Measurements from ENCODE around the gene XAGE1B.
"Not testable (repeated sequence)": the region's sequence is repeated elsewhere in the genome, so short reads cannot be mapped to it uniquely, and the experiment has no call there.

Gene XAGE1B

GRCh38 chrX:52509916-52510315, 6.9 kb downstream of the XAGE1B start:
- H3K9me3 ChIP-seq (ENCODE audit: control insufficient read depth, insufficient read depth, low read length) = peaks cover 36% of the 10 kb centered on the region
- H3K36me3 ChIP-seq (ENCODE audit: control insufficient read depth, insufficient read depth, low read length) = no peaks in the 10 kb centered on the region
- H3K27me3 ChIP-seq (ENCODE audit: control insufficient read depth, insufficient read depth, low read length) = no peaks in the 10 kb centered on the region
- H3K27ac ChIP-seq (ENCODE audit: low read depth, low read length) = no peak overlapping the region
- no peaks in the 10 kb centered on the region for H3K4me1 ChIP-seq (ENCODE audit: control insufficient read depth, insufficient read depth, low read length)
- no peak overlapping the region for H3K4me3 ChIP-seq (ENCODE audit: low read depth, low read length)
- no peak overlapping the region for H3K9ac ChIP-seq (ENCODE audit: low read depth, low read length)

GRCh38 chrX:52507331-52507730, 9.5 kb downstream of the XAGE1B start:
- H3K9me3 ChIP-seq (ENCODE audit: control insufficient read depth, insufficient read depth, low read length) = peaks cover 51% of the 10 kb centered on the region
- H3K36me3 ChIP-seq (ENCODE audit: control insufficient read depth, insufficient read depth, low read length) = no peaks in the 10 kb centered on the region
- H3K4me1 ChIP-seq (ENCODE audit: control insufficient read depth, insufficient read depth, low read length) = no peaks in the 10 kb centered on the region
- H3K27me3 ChIP-seq (ENCODE audit: control insufficient read depth, insufficient read depth, low read length) = no peaks in the 10 kb centered on the region
- no peak overlapping the region for H3K4me3 ChIP-seq (ENCODE audit: low read depth, low read length)
- no peak overlapping the region for H3K27ac ChIP-seq (ENCODE audit: low read depth, low read length)
- H3K9ac ChIP-seq (ENCODE audit: low read depth, low read length) = no peak overlapping the region

DNA sequence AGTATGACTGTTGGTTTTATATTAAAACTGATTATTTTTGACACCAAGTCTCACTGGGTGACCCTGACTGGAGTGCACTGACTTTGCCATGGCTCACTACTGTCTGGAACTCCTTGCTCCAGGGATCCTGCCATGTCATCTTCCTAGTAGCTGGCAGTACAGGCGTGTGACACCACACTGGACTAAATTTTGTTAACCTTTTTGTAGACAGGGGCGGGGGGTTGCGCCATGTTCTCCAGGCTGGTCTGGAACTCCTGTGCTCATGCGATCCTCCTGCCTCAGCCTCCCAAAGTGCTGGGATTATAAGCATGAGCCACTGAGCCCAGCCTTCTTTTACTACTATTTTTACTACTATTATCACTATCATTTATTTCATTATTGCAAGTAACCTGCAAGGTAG, 12.3 kb downstream of the XAGE1B start:
- no peak overlapping the region for H3K4me3 ChIP-seq (ENCODE audit: low read depth, low read length)
- no peaks in the 10 kb centered on the region for H3K36me3 ChIP-seq (ENCODE audit: control insufficient read depth, insufficient read depth, low read length)
- peaks cover 46% of the 10 kb centered on the region for H3K9me3 ChIP-seq (ENCODE audit: control insufficient read depth, insufficient read depth, low read length)

DNA sequence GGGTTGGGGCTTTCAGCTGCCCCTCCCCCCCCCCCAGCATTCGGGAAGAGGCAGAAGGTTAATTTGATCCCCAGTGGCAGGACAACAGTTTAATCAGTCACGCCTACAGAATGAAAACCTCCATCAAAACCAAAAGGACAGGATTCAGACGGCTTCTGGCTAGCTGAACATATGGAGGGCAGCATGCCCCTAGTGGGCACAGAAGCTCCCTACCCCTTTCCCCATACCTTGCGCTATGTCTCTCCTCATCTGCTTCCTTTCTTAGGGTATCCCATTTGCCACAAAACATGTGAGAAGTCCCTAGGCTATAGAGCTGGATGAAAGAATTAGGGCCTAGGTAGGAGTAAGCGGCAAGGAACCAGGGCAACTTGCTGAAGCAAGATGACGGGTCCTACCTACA, 15.5 kb downstream of the XAGE1B start:
- H3K9ac ChIP-seq (ENCODE audit: low read depth, low read length) = not testable (repeated sequence)
- H3K9me3 ChIP-seq (ENCODE audit: control insufficient read depth, insufficient read depth, low read length) = peaks cover 26% of the 10 kb centered on the region

More for the DNA sequence above, 12.3 kb downstream of the XAGE1B start:
- H3K27me3 ChIP-seq (ENCODE audit: control insufficient read depth, insufficient read depth, low read length) = no peaks in the 10 kb centered on the region
- no peaks in the 10 kb centered on the region for H3K4me1 ChIP-seq (ENCODE audit: control insufficient read depth, insufficient read depth, low read length)
- H3K27ac ChIP-seq (ENCODE audit: low read depth, low read length) = no peak overlapping the region
- no peak overlapping the region for H3K9ac ChIP-seq (ENCODE audit: low read depth, low read length)

GRCh38 chrX:52496419-52496772, 20.5 kb downstream of the XAGE1B start:
- not testable (repeated sequence) for H3K4me3 ChIP-seq (ENCODE audit: low read depth, low read length); H3K27ac ChIP-seq (ENCODE audit: low read depth, low read length); H3K4me1 ChIP-seq (ENCODE audit: control insufficient read depth, insufficient read depth, low read length); H3K27me3 ChIP-seq (ENCODE audit: control insufficient read depth, insufficient read depth, low read length); H3K36me3 ChIP-seq (ENCODE audit: control insufficient read depth, insufficient read depth, low read length); H3K9me3 ChIP-seq (ENCODE audit: control insufficient read depth, insufficient read depth, low read length); H3K9ac ChIP-seq (ENCODE audit: low read depth, low read length)

More for the DNA sequence above, 15.5 kb downstream of the XAGE1B start:
- not testable (repeated sequence) for H3K27ac ChIP-seq (ENCODE audit: low read depth, low read length); H3K27me3 ChIP-seq (ENCODE audit: control insufficient read depth, insufficient read depth, low read length); H3K4me1 ChIP-seq (ENCODE audit: control insufficient read depth, insufficient read depth, low read length); H3K4me3 ChIP-seq (ENCODE audit: low read depth, low read length); H3K36me3 ChIP-seq (ENCODE audit: control insufficient read depth, insufficient read depth, low read length)

DNA sequence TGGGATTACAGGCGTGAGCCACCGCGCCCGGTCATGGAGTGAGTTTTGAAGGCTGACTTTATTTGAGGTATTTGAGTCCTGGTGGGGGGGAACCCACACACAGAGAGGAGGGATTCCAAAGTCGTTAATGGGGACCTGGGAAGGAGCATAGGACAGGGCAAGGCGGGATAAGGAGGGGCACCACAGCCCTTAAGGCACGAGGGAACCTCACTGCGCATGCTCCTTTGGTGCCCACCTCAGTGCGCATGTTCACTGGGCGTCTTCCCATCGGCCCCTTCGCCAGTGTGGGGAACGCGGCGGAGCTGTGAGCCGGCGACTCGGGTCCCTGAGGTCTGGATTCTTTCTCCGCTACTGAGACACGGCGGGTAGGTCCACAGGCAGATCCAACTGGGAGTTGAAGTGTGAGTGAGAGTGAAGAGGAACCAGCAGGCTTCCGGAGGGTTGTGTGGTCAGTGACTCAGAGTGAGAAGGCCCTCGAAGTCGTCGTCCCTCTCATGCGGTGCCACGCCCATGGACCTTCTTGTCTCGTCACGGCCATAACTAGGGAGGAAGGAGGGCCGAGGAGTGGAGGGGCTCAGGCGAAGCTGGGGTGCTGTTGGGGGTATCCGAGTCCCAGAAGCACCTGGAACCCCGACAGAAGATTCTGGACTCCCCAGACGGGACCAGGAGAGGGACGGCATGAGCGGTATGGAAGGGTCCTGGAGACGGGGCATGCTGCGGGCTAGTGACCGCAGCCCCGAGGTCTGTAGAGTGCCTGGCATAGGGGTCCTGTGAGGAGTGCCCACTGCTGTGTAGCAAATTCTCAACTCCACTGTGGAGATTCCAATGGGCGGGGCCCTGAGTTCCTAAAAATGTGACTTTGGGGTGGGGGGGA, 21.1 kb downstream of the XAGE1B start, which contains the start of gene XAGE1A:
TSS of gene XAGE1A (plus strand) at position 264 of the 874 bp plus-strand sequence. CDS start 1,554 bp downstream, outside the sequence.
- not testable (repeated sequence) for H3K36me3 ChIP-seq (ENCODE audit: control insufficient read depth, insufficient read depth, low read length); H3K4me1 ChIP-seq (ENCODE audit: control insufficient read depth, insufficient read depth, low read length); H3K9ac ChIP-seq (ENCODE audit: low read depth, low read length); H3K9me3 ChIP-seq (ENCODE audit: control insufficient read depth, insufficient read depth, low read length); H3K27me3 ChIP-seq (ENCODE audit: control insufficient read depth, insufficient read depth, low read length); H3K27ac ChIP-seq (ENCODE audit: low read depth, low read length); H3K4me3 ChIP-seq (ENCODE audit: low read depth, low read length)

- not testable (repeated sequence) for H3K4me1 ChIP-seq (ENCODE audit: control insufficient read depth, insufficient read depth, low read length); H3K9ac ChIP-seq (ENCODE audit: low read depth, low read length); H3K27ac ChIP-seq (ENCODE audit: low read depth, low read length); H3K27me3 ChIP-seq (ENCODE audit: control insufficient read depth, insufficient read depth, low read length); H3K4me3 ChIP-seq (ENCODE audit: low read depth, low read length); H3K36me3 ChIP-seq (ENCODE audit: control insufficient read depth, insufficient read depth, low read length)
- peaks cover 37% of the 10 kb centered on the region; the same call in 1 of the 2 replicates for H3K9me3 ChIP-seq (ENCODE audit: control insufficient read depth, insufficient read depth, low read length)
Measured at GRCh38 chrX:52471301-52471700, 45.6 kb downstream of the XAGE1B start.

All from HUES48 (cell line).